ENCODE results near the gene IL17RD. TPM values are rescaled to one million over a fixed set of nuclear protein-coding genes. Genes with fewer than 3 reads are reported as not detected.

Gene IL17RD
- polyA plus RNA-seq, 3 donors: not detected

DNA sequence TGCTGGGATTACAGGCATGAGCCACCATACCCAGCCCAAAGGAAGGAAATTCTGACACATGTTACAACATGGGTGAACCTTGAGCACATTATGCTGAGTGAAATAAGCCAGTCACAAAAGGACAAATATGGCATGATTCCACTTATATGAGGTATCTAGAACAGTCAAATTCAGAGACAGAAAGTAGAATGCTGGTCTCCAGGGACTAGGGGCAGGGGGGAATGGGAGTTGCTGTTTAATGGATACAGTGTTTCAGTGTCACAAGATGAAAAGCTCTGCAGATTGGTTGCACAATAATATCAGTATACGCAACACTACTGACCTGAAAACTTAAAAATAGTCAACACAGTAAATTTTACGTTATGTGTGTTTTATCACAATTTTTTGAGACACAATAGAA, 100.6 kb downstream of the IL17RD start:
- DNase-seq: peak; percentile 40 to 64 (median 59)
- no peak overlapping the region for H3K9ac ChIP-seq (ENCODE audit: insufficient read depth, low read length, poor library complexity, severe bottlenecking)
- H3K36me3 Mint-ChIP-seq: peaks cover 0 to 6% of the 10 kb centered on the region in 2 donors
- no peak overlapping the region for H3K4me2 ChIP-seq (replicated peaks; ENCODE audit: extremely low read depth, low read length, poor library complexity, severe bottlenecking)
- H3K79me2 ChIP-seq (ENCODE audit: insufficient read depth, low read length): no peaks in the 10 kb centered on the region
- peaks cover 62 to 74% of the 10 kb centered on the region in 2 donors for H3K4me1 ChIP-seq (ENCODE audit: control insufficient read depth in 1 of 2, insufficient read depth in 2 of 2, low read length in 2 of 2)
- H3K27me3 ChIP-seq (ENCODE audit: control insufficient read depth in 2 of 2, insufficient read depth in 2 of 2, low read length in 2 of 2): no peaks in the 10 kb centered on the region
- peak overlapping the region; percentile 70 to 95 (median 83) for H3K27ac Mint-ChIP-seq
- H3K36me3 ChIP-seq (replicated peaks in 1 of 2; ENCODE audit: control insufficient read depth in 1 of 2, insufficient read depth in 2 of 2, low read length in 2 of 2): no peaks in the 10 kb centered on the region
- H2AFZ ChIP-seq (ENCODE audit: insufficient read depth, low read depth, low read length, poor library complexity, severe bottlenecking): no peak overlapping the region
- intact Hi-C loops (cut with micrococcal nuclease): no loop called here
- H3K27me3 Mint-ChIP-seq (ENCODE audit: low read depth in 3 of 3): peaks cover 0 to 3% (median 0%) of the 10 kb centered on the region in 3 donors
- no peak overlapping the region for H3K4me3 Mint-ChIP-seq
- TF ChIP-seq CTCF (IDR thresholded peaks at IDR 0.05): no peak
- peaks cover 65% of the 10 kb centered on the region for H3K4me1 Mint-ChIP-seq
- H3K4me3 ChIP-seq (replicated peaks in 1 of 3; ENCODE audit: low read depth in 2 of 3, low read length in 3 of 3): peak overlapping the region in 1 of 3 experiments; percentile 22
- WGBS (ENCODE audit: insufficient coverage): no CpG with 5 or more reads among the region's 2 CpGs
- no peaks in the 10 kb centered on the region for H3K9me3 ChIP-seq (replicated peaks in 1 of 2; ENCODE audit: control insufficient read depth in 1 of 2, insufficient read depth in 1 of 2, low read length in 2 of 2)
- H3K9me3 Mint-ChIP-seq: peaks cover 0 to 2% (median 0%) of the 10 kb centered on the region in 7 donors
- H3K27ac ChIP-seq (ENCODE audit: low read depth in 1 of 2, low read length in 2 of 2): peak overlapping the region; percentile 60 to 79
- no peaks in the 10 kb centered on the region for H4K20me1 ChIP-seq (ENCODE audit: insufficient read depth, low read length)

DNA sequence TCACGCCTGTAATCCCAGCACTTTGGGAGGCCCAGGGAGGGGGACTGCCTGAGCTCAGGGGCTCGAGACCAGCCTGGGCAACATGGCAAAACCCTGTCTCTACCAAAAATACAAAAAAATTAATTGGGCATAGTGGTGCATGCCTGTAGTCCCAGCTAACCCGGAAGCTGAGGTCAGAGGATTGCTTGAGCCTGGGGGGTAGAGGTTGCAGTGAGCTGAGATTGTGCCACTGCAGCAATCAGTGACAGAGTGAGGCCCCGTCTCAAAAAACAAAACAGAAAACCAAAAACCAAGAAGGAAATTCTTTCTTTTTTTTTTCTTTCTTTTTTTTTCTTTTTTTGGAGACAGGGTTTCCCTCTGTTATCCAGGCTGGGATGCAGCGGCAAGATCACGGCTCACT, 101.2 kb downstream of the IL17RD start:
- peak in 1 of 3 donors; percentile 27 for DNase-seq
- Mint-ChIP-seq H3K9me3 (peaks cover 0 to 2% (median 0%) of the 10 kb centered on the region in 7 donors), H3K27ac (peak overlapping the region in 6 of 7 donors; percentile 80 to 95 (median 86)), H3K27me3 (ENCODE audit: low read depth in 3 of 3) (peaks cover 0 to 3% (median 0%) of the 10 kb centered on the region in 3 donors), H3K4me3 (no peak overlapping the region), H3K4me1 (peaks cover 66% of the 10 kb centered on the region), H3K36me3 (peaks cover 0 to 6% of the 10 kb centered on the region in 2 donors)
- Histone ChIP-seq H3K27me3 (ENCODE audit: control insufficient read depth in 2 of 2, insufficient read depth in 2 of 2, low read length in 2 of 2) (no peaks in the 10 kb centered on the region), H3K4me2 (replicated peaks; ENCODE audit: extremely low read depth, low read length, poor library complexity, severe bottlenecking) (no peak overlapping the region), H3K4me3 (replicated peaks in 1 of 3; ENCODE audit: low read depth in 2 of 3, low read length in 3 of 3) (peak overlapping the region in 1 of 3 experiments; percentile 22), H2AFZ (ENCODE audit: insufficient read depth, low read depth, low read length, poor library complexity, severe bottlenecking) (no peak overlapping the region), H3K9ac (ENCODE audit: insufficient read depth, low read length, poor library complexity, severe bottlenecking) (no peak overlapping the region), H4K20me1 (ENCODE audit: insufficient read depth, low read length) (no peaks in the 10 kb centered on the region), H3K9me3 (replicated peaks in 1 of 2; ENCODE audit: control insufficient read depth in 1 of 2, insufficient read depth in 1 of 2, low read length in 2 of 2) (no peaks in the 10 kb centered on the region), H3K27ac (ENCODE audit: low read depth in 1 of 2, low read length in 2 of 2) (peak overlapping the region; percentile 60 to 79), H3K4me1 (ENCODE audit: control insufficient read depth in 1 of 2, insufficient read depth in 2 of 2, low read length in 2 of 2) (peaks cover 63 to 74% of the 10 kb centered on the region in 2 donors), H3K79me2 (ENCODE audit: insufficient read depth, low read length) (no peaks in the 10 kb centered on the region), H3K36me3 (replicated peaks in 1 of 2; ENCODE audit: control insufficient read depth in 1 of 2, insufficient read depth in 2 of 2, low read length in 2 of 2) (no peaks in the 10 kb centered on the region)
- 83% methylated on average over 2 of the region's 6 CpGs for WGBS (ENCODE audit: insufficient coverage)
- no peak for TF ChIP-seq CTCF (IDR thresholded peaks at IDR 0.05)
- intact Hi-C loops (cut with micrococcal nuclease): no loop called here

All from CD14-positive monocyte (primary cell).